Activated T-cell treated with anti-CD3 and anti-CD28 coated beads for 24 hours (primary cell): ENCODE results near the gene MUS81.
"Not testable (repeated sequence)": the region's sequence is repeated elsewhere in the genome, so short reads cannot be mapped to it uniquely, and the experiment has no call there.

ENCODE experiments used
- DNase-seq: peaks from one replicate; pipeline ENCODE4 v3.0.0-alpha.2; 2020; ENCODE audit warnings: low read depth

The MUS81 gene

GRCh38 chr11:65848693-65849092 lies 11.5 kb upstream of the MUS81 start:
- not testable (repeated sequence) for DNase-seq

GRCh38 chr11:65849366-65849765 lies 10.9 kb upstream of the MUS81 start:
- no peak for DNase-seq

GRCh38 chr11:65849771-65850216 lies 10.4 kb upstream of the MUS81 start:
- DNase-seq: no peak

GRCh38 chr11:65850217-65851082 lies 9.8 kb upstream of the MUS81 start:
- no peak for DNase-seq

GRCh38 chr11:65851083-65851579 lies 9.1 kb upstream of the MUS81 start:
- no peak for DNase-seq

- DNase-seq: no peak
Observed at GRCh38 chr11:65851811-65852507, 8.3 kb upstream of the MUS81 start.

- DNase-seq: no peak
Observed at GRCh38 chr11:65852508-65853245, 7.6 kb upstream of the MUS81 start.

GRCh38 chr11:65853246-65853979 lies 6.8 kb upstream of the MUS81 start:
- no peak for DNase-seq

GRCh38 chr11:65854161-65854592 lies 6.1 kb upstream of the MUS81 start:
- no peak for DNase-seq

GRCh38 chr11:65854852-65855837 lies 5.1 kb upstream of the MUS81 start:
- no peak for DNase-seq

GRCh38 chr11:65855927-65856363 lies 4.3 kb upstream of the MUS81 start:
- no peak for DNase-seq

- DNase-seq: peak; percentile 73
Observed at GRCh38 chr11:65856689-65857499, 3.3 kb upstream of the MUS81 start.

GRCh38 chr11:65857500-65857852 lies 2.8 kb upstream of the MUS81 start:
- peak; percentile 42 for DNase-seq

- peak; percentile 96 for DNase-seq
Observed at GRCh38 chr11:65857853-65858680, 2.2 kb upstream of the MUS81 start, which contains the start of gene CFL1. Gene CFL1 (minus strand): TSS chr11:65858180. CDS start chr11:65858099, 81 bp downstream.

- DNase-seq: no peak
Observed at GRCh38 chr11:65858681-65859087, 1.5 kb upstream of the MUS81 start.

- peak; percentile 94 for DNase-seq
Observed at GRCh38 chr11:65859095-65859811, 980 bp upstream of the MUS81 start.

GRCh38 chr11:65859812-65860277 lies 388 bp upstream of the MUS81 start:
- no peak for DNase-seq

- no peak for DNase-seq
Observed at GRCh38 chr11:65861165-65861505, 902 bp downstream of the MUS81 start.
